PC-3 (cell line): Measurements from ENCODE around the gene QRICH1.

ENCODE experiments used
- EZH2 ChIP-seq: fragments of 300-600 bp; sonication (generic); IDR thresholded peaks from one replicate; pipeline ENCODE4 v1.6.1; 2017; ENCODE audit warnings: antibody characterized with exemption, mild to moderate bottlenecking, low read length; ENCODE audit not compliant: unreplicated experiment
- EZH2phosphoT487 ChIP-seq: fragments of 300-600 bp; sonication (generic); IDR thresholded peaks from 2 replicates; pipeline ENCODE4 v1.6.1; 2018; ENCODE audit warnings: mild to moderate bottlenecking, antibody characterized with exemption, low read length, borderline replicate concordance
- TF ChIP-seq, protein P1 (sequence below): fragments of 300-600 bp; sonication (generic); conservative IDR thresholded peaks from 2 replicates; pipeline ENCODE4 v1.5.1; 2017; ENCODE audit warnings: antibody characterized with exemption, low read depth, mild to moderate bottlenecking, low read length

DNA sequence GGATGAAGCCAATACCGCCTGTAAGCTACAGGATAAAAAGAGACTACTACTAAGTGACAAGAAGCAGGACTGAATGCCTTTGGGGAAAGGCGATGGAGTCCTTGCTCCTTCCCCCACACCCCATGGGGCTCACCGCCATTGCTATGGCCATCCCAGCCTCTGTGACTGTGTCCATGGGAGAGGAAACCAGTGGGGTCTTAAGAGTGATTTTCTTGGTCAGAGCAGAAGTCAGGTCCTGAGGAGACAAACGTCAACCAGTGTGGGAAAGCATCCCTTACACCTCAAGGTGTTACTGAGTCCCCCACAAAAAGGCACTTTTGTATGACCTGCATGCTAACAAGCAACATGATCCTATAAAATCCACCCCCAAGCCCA is 65.6 kb downstream of the QRICH1 start:
- TF ChIP-seq EZH2: no peak
- TF ChIP-seq, protein P1, sequence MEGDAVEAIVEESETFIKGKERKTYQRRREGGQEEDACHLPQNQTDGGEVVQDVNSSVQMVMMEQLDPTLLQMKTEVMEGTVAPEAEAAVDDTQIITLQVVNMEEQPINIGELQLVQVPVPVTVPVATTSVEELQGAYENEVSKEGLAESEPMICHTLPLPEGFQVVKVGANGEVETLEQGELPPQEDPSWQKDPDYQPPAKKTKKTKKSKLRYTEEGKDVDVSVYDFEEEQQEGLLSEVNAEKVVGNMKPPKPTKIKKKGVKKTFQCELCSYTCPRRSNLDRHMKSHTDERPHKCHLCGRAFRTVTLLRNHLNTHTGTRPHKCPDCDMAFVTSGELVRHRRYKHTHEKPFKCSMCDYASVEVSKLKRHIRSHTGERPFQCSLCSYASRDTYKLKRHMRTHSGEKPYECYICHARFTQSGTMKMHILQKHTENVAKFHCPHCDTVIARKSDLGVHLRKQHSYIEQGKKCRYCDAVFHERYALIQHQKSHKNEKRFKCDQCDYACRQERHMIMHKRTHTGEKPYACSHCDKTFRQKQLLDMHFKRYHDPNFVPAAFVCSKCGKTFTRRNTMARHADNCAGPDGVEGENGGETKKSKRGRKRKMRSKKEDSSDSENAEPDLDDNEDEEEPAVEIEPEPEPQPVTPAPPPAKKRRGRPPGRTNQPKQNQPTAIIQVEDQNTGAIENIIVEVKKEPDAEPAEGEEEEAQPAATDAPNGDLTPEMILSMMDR: no peak
- no peak for TF ChIP-seq EZH2phosphoT487
